Measurements from ENCODE around the gene CXCL3. TPM values are rescaled to one million over a fixed set of nuclear protein-coding genes. Genes with fewer than 3 reads are reported as not detected.
A peak's percentile ranks its signal among the peaks of the same experiment; 100 is the strongest.

CXCL3 gene
- total RNA-seq, 4 donors from 2014 or later = 1.5 TPM; not detected in 3

- no peak for DNase-seq (ENCODE audit: low spot score in 2 of 2)
- H3K9me3 ChIP-seq = no peaks in the 10 kb centered on the region
- peaks cover 0 to 25% of the 10 kb centered on the region in 2 donors for H3K27me3 ChIP-seq
- no peaks in the 10 kb centered on the region for H3K36me3 ChIP-seq
- TF ChIP-seq POLR2A (IDR thresholded peaks at IDR 0.05) = no peak
- no peak for TF ChIP-seq EP300 (IDR thresholded peaks at IDR 0.05)
- no peak for TF ChIP-seq CTCF (IDR thresholded peaks at IDR 0.05)
- 87 to 90% methylated on average over 6 of the region's 6 CpGs for WGBS, 2 donors
- H3K4me3 ChIP-seq = no peak overlapping the region
- H3K4me1 ChIP-seq = peaks cover 0 to 11% (median 2%) of the 10 kb centered on the region in 4 donors
- H3K27ac ChIP-seq = no peak overlapping the region
These were observed 38.2 kb downstream of the CXCL3 start for GRCh38 chr4:74000301-74000700.

GRCh38 chr4:73998040-73999011 is 40.2 kb downstream of the CXCL3 start, which contains the start of gene CXCL5:
TSS of gene CXCL5 (minus strand) at chr4:73998677. CDS start at chr4:73998581, 96 bp downstream.
- Histone ChIP-seq H3K27me3 (peaks cover 0 to 25% of the 10 kb centered on the region in 2 donors), H3K9me3 (no peaks in the 10 kb centered on the region), H3K36me3 (no peaks in the 10 kb centered on the region), H3K4me1 (peaks cover 0 to 11% (median 2%) of the 10 kb centered on the region in 4 donors), H3K27ac (no peak within 1 kb of the TSS), H3K4me3 (peak within 1 kb of the TSS in 1 of 4 donors; percentile 35)
- no peak for TF ChIP-seq POLR2A (IDR thresholded peaks at IDR 0.05)
- TF ChIP-seq EP300 (IDR thresholded peaks at IDR 0.05) = no peak
- TF ChIP-seq CTCF (IDR thresholded peaks at IDR 0.05) = no peak
- no peak for DNase-seq (ENCODE audit: low spot score in 2 of 2)
- 9 to 14% methylated on average over 44 to 46 of the region's 46 CpGs for WGBS, 2 donors

- no peak for TF ChIP-seq CTCF (IDR thresholded peaks at IDR 0.05)
- no peak for TF ChIP-seq POLR2A (IDR thresholded peaks at IDR 0.05)
- no peak for TF ChIP-seq EP300 (IDR thresholded peaks at IDR 0.05)
- 3 to 38% methylated on average over 1 of the region's 1 CpG for WGBS, 2 donors
- Histone ChIP-seq H3K9me3 (no peaks in the 10 kb centered on the region), H3K36me3 (no peaks in the 10 kb centered on the region), H3K27me3 (peaks cover 0 to 12% of the 10 kb centered on the region in 2 donors), H3K4me1 (no peaks in the 10 kb centered on the region), H3K27ac (no peak overlapping the region), H3K4me3 (no peak overlapping the region)
- no peak for DNase-seq (ENCODE audit: low spot score in 2 of 2)
These were observed 46.4 kb downstream of the CXCL3 start for GRCh38 chr4:73992050-73992449.

- Histone ChIP-seq H3K36me3 (no peaks in the 10 kb centered on the region), H3K9me3 (no peaks in the 10 kb centered on the region), H3K4me3 (no peak overlapping the region), H3K27ac (no peak overlapping the region), H3K4me1 (no peaks in the 10 kb centered on the region), H3K27me3 (peaks cover 0 to 8% of the 10 kb centered on the region in 2 donors)
- no peak for DNase-seq (ENCODE audit: low spot score in 2 of 2)
- no peak for TF ChIP-seq POLR2A (IDR thresholded peaks at IDR 0.05)
- no peak for TF ChIP-seq EP300 (IDR thresholded peaks at IDR 0.05)
- no peak for TF ChIP-seq CTCF (IDR thresholded peaks at IDR 0.05)
- 86 to 88% methylated on average over 1 of the region's 1 CpG for WGBS, 2 donors
These were observed 46.8 kb downstream of the CXCL3 start for GRCh38 chr4:73991742-73992000.

GRCh38 chr4:73990988-73991741 is 47.3 kb downstream of the CXCL3 start:
- Histone ChIP-seq H3K27ac (no peak overlapping the region), H3K9me3 (no peaks in the 10 kb centered on the region), H3K4me1 (no peaks in the 10 kb centered on the region), H3K4me3 (no peak overlapping the region), H3K27me3 (peaks cover 0 to 3% of the 10 kb centered on the region in 2 donors), H3K36me3 (no peaks in the 10 kb centered on the region)
- DNase-seq (ENCODE audit: low spot score in 2 of 2) = no peak
- WGBS, 2 donors = 87% methylated on average over 9 of the region's 9 CpGs
- no peak for TF ChIP-seq EP300 (IDR thresholded peaks at IDR 0.05)
- no peak for TF ChIP-seq POLR2A (IDR thresholded peaks at IDR 0.05)
- no peak for TF ChIP-seq CTCF (IDR thresholded peaks at IDR 0.05)

All from tibial nerve (tissue), 4 donors.